IMR-90 (cell line): ENCODE data around the gene TMEM128. TPM values are rescaled to one million over a fixed set of nuclear protein-coding genes. Genes with fewer than 3 reads are reported as not detected.

ENCODE experiments used
- ATAC-seq: fragments of 200-7000 bp; cut with Tn5 transposase; 2 replicates; pipeline ENCODE4 v1.9.1; 2020; ENCODE audit warnings: low read depth, mild to moderate bottlenecking, moderate library complexity
- BruUV-seq: library from RNA; stranded (reverse); fragments of 400-500 nt; replicated peaks from 2 replicates; lab custom pipeline; 2021; lab: Mats Ljungman, UMichigan
- CTCF ChIA-PET: fragments of 300-600 bp; formaldehyde crosslinking; extraction: SDS; loops from one replicate; lab custom pipeline; 2021; ENCODE audit warnings: antibody characterized with exemption; lab: Yijun Ruan, JAX
- POLR2A ChIA-PET: fragments of 300-600 bp; sonication (Branson Sonifier 250); formaldehyde crosslinking; loops from one replicate; lab custom pipeline; 2022; ENCODE audit warnings: antibody characterized with exemption; ENCODE audit not compliant: unreplicated experiment; lab: Charles Lee
- DNase-seq: peaks from one replicate; pipeline ENCODE4 v3.0.0; 2013
- H2AFZ ChIP-seq: replicated peaks from 2 replicates; pipeline ENCODE3; 2013; ENCODE audit warnings: low read length, mild to moderate bottlenecking; ENCODE audit not compliant: poor library complexity
- H2AK5ac ChIP-seq: 2 replicates; pipeline ENCODE4 v1.6.1; 2013; ENCODE audit warnings: low read depth, low read length, inconsistent platforms
- H2AK9ac ChIP-seq: replicated peaks from 2 replicates; pipeline ENCODE3; 2013; ENCODE audit warnings: mild to moderate bottlenecking, low read depth, low read length, moderate library complexity; ENCODE audit not compliant: poor library complexity
- H2BK120ac ChIP-seq: 2 replicates; pipeline ENCODE4 v1.6.1; 2013; ENCODE audit warnings: low read depth, low read length, inconsistent platforms
- H2BK15ac ChIP-seq: 3 replicates; pipeline ENCODE4 v1.6.1; 2013; ENCODE audit warnings: low read depth, low read length, inconsistent platforms
- H2BK20ac ChIP-seq: 2 replicates; pipeline ENCODE4 v1.6.1; 2013; ENCODE audit warnings: low read depth, mild to moderate bottlenecking, inconsistent platforms, low read length, moderate library complexity
- H2BK5ac ChIP-seq: 2 replicates; pipeline ENCODE4 v1.6.1; 2013; ENCODE audit warnings: mild to moderate bottlenecking, low read depth, low read length, inconsistent platforms; ENCODE audit not compliant: poor library complexity, severe bottlenecking
- H3K14ac ChIP-seq: replicated peaks from 2 replicates; pipeline ENCODE4 v1.6.1; 2013; ENCODE audit warnings: low read depth, low read length, inconsistent platforms
- H3K18ac ChIP-seq: 2 replicates; pipeline ENCODE4 v1.6.1; 2013; ENCODE audit warnings: low read depth, low read length, control low read depth
- H3K23ac ChIP-seq: 2 replicates; pipeline ENCODE4 v1.6.1; 2013; ENCODE audit warnings: low read depth, low read length, inconsistent platforms
- H3K27ac ChIP-seq: 2 replicates; pipeline ENCODE4 v1.5.1; 2013; ENCODE audit warnings: mild to moderate bottlenecking, control low read depth, low read length; ENCODE audit not compliant: insufficient read depth
- H3K27me3 ChIP-seq: 2 replicates; pipeline ENCODE4 v1.6.1; 2013; ENCODE audit warnings: low read length; ENCODE audit not compliant: control insufficient read depth, insufficient read depth
- H3K36me3 ChIP-seq: 2 replicates; pipeline ENCODE4 v1.6.1; 2013; ENCODE audit warnings: low read length, mixed read lengths; ENCODE audit not compliant: control insufficient read depth, insufficient read depth
- H3K4ac ChIP-seq: 2 replicates; pipeline ENCODE4 v1.6.1; 2013; ENCODE audit warnings: low read depth, low read length, inconsistent platforms
- H3K4me1 ChIP-seq: 2 replicates; pipeline ENCODE4 v1.6.1; 2013; ENCODE audit warnings: low read length, mixed read lengths; ENCODE audit not compliant: control insufficient read depth, insufficient read depth
- H3K4me2 ChIP-seq: 2 replicates; pipeline ENCODE4 v1.6.1; 2013; ENCODE audit warnings: low read depth, mild to moderate bottlenecking, control low read depth, low read length, moderate library complexity
- H3K4me3 ChIP-seq: 2 replicates; pipeline ENCODE4 v1.5.1; 2013; ENCODE audit warnings: low read depth, mild to moderate bottlenecking, control low read depth, low read length, moderate library complexity; ENCODE audit not compliant: insufficient read depth
- H3K56ac ChIP-seq: 2 replicates; pipeline ENCODE4 v1.6.1; 2013; ENCODE audit warnings: low read length, inconsistent platforms; ENCODE audit not compliant: insufficient read depth; ENCODE audit errors: extremely low read depth
- H3K79me1 ChIP-seq, 2 experiments: 2 replicates each; pipeline ENCODE4 v1.6.1; 2013; ENCODE audit warnings: low read length in 2 of 2, inconsistent platforms in 1 of 2, low read depth in 1 of 2
- H3K9ac ChIP-seq: 2 replicates; pipeline ENCODE4 v1.6.1; 2013; ENCODE audit warnings: low read depth, low read length, control low read depth
- H3K9me1 ChIP-seq: 2 replicates; pipeline ENCODE4 v1.6.1; 2013; ENCODE audit warnings: low read length, inconsistent platforms; ENCODE audit not compliant: insufficient read depth
- H3K9me3 ChIP-seq: 2 replicates; pipeline ENCODE4 v1.6.1; 2013; ENCODE audit warnings: low read length; ENCODE audit not compliant: control insufficient read depth, insufficient read depth
- H4K20me1 ChIP-seq: 2 replicates; pipeline ENCODE4 v1.6.1; 2013; ENCODE audit warnings: low read length, inconsistent platforms; ENCODE audit not compliant: insufficient read depth
- H4K5ac ChIP-seq: 2 replicates; pipeline ENCODE4 v1.6.1; 2013; ENCODE audit warnings: mild to moderate bottlenecking, low read depth, low read length, control low read depth
- H4K8ac ChIP-seq, 2 experiments: 2 replicates each; pipeline ENCODE4 v1.6.1; 2013; ENCODE audit warnings: low read depth in 2 of 2, low read length in 2 of 2, control low read depth in 1 of 2, inconsistent platforms in 1 of 2
- H4K91ac ChIP-seq: 2 replicates; pipeline ENCODE4 v1.6.1; 2013; ENCODE audit warnings: low read depth, low read length, inconsistent platforms; ENCODE audit not compliant: insufficient read depth
- CEBPB ChIP-seq: IDR thresholded peaks from 2 replicates; pipeline ENCODE4 v1.6.1; 2012; ENCODE audit warnings: low read depth, low read length, improper control_type of control experiment
- FOS ChIP-seq: fragments of 150-350 bp; IDR thresholded peaks from 2 replicates; pipeline ENCODE4 v1.6.1; 2016; ENCODE audit warnings: low read depth, low read length
- MAZ ChIP-seq: IDR thresholded peaks from 2 replicates; pipeline ENCODE4 v1.6.1; 2012; ENCODE audit warnings: low read depth, mild to moderate bottlenecking, low read length, improper control_type of control experiment, moderate library complexity, borderline replicate concordance
- NFE2L2 ChIP-seq: fragments of 150-350 bp; IDR thresholded peaks from 2 replicates; pipeline ENCODE4 v1.6.1; 2016; ENCODE audit warnings: low read depth, mild to moderate bottlenecking, low read length
- POLR2A ChIP-seq: IDR thresholded peaks from 2 replicates; pipeline ENCODE4 v1.6.1; 2012; ENCODE audit warnings: mild to moderate bottlenecking, low read depth, low read length
- SMC3 ChIP-seq: fragments of 150-350 bp; IDR thresholded peaks from 2 replicates; pipeline ENCODE4 v1.6.1; 2016; ENCODE audit warnings: low read depth, mild to moderate bottlenecking, antibody characterized with exemption, low read length, moderate library complexity
- USF2 ChIP-seq: fragments of 150-350 bp; IDR thresholded peaks from 2 replicates; pipeline ENCODE4 v1.6.1; 2017; ENCODE audit warnings: mild to moderate bottlenecking, antibody characterized with exemption, low read length, low read depth
- WGBS, 2 experiments: methylation state at CpG; one replicate each; pipeline versions ENCODE4 v1.1.5 to v1.1.7; 2013; ENCODE audit warnings: missing lambda C conversion rate in 2 of 2; ENCODE audit not compliant: insufficient read length in 1 of 2; ENCODE audit errors: extremely low coverage in 2 of 2; 5-methylcytosine and 5-hydroxymethylcytosine counted together
- dilution Hi-C: fragments of 300-500 bp; cut with HindIII; formaldehyde crosslinking; loops from one replicate; pipeline ENCODE4 v1.14.3; 2018; ENCODE audit warnings: low sequenced_read_pairs; ENCODE audit not compliant: unreplicated experiment
- in situ Hi-C: fragments of 300-500 bp; cut with MboI; formaldehyde crosslinking; loops from 3 replicates; pipeline ENCODE4 v1.14.3; 2019; ENCODE audit warnings: low sequenced_read_pairs, inconsistent platforms, mixed read lengths
- intact Hi-C: fragments of 100-400 bp; cut with micrococcal nuclease; formaldehyde crosslinking; loops from 2 replicates; pipeline ENCODE4 v1.10.0; 2022
- polyA plus RNA-seq, 3 experiments: library from polyadenylated mRNA; depleted of rRNA; stranded (reverse); fragments of >200 nt; gene quantifications; 2 replicates each; pipeline ENCODE4 v1.2.3, GENCODE V29; 2012; ENCODE audit warnings: low replicate concordance in 1 of 3
- total RNA-seq: library from RNA; depleted of rRNA; stranded (reverse); fragments of >200 nt; gene quantifications from 2 replicates; pipeline ENCODE4 v1.2.3, GENCODE V29; 2012

The TMEM128 gene
- total and polyA plus RNA-seq, 2 of the 4 experiments (the other 2 are of a cell fraction) = 21.9 to 22.6 TPM

GRCh38 chr4:4289055-4289454 lies 41.0 kb upstream of the TMEM128 start:
- Histone ChIP-seq H2AFZ (no peak overlapping the region), H3K9me3 (no peaks in the 10 kb centered on the region), H3K18ac (no peak overlapping the region), H3K14ac (peak overlapping the region; percentile 1), H2AK9ac (peak overlapping the region; percentile 77), H2AK5ac (no peak overlapping the region), H2BK5ac (no peak overlapping the region), H4K8ac (no peak overlapping the region), H3K79me1 (peaks cover 54 to 79% of the 10 kb centered on the region in 2 experiments), H4K20me1 (peaks cover 15% of the 10 kb centered on the region; the same call in 1 of the 2 replicates), H3K4me3 (peak overlapping the region; percentile 89), H3K9ac (peak overlapping the region; percentile 80), H3K36me3 (peaks cover 6% of the 10 kb centered on the region; the same call in 1 of the 2 replicates), H3K4ac (peak overlapping the region; percentile 55; the same call in 1 of the 2 replicates), H3K4me1 (peaks cover 6% of the 10 kb centered on the region), H3K27me3 (no peaks in the 10 kb centered on the region), H2BK120ac (no peak overlapping the region), H2BK15ac (no peak overlapping the region), H3K56ac (peak overlapping the region; percentile 38; the same call in 1 of the 2 replicates), H3K4me2 (peak overlapping the region; percentile 93), H2BK20ac (no peak overlapping the region), H4K91ac (no peak overlapping the region), H4K5ac (no peak overlapping the region), H3K23ac (peak overlapping the region; percentile 65; the same call in 1 of the 2 replicates), H3K27ac (no peak overlapping the region), H3K9me1 (peaks cover 17% of the 10 kb centered on the region; the same call in 1 of the 2 replicates)
- no peak for TF ChIP-seq USF2
- TF ChIP-seq MAZ = no peak
- TF ChIP-seq FOS = no peak
- no peak for TF ChIP-seq NFE2L2
- TF ChIP-seq SMC3 = no peak
- no peak for TF ChIP-seq CEBPB
- TF ChIP-seq POLR2A = no peak
- in situ Hi-C loops = no loop called here
- ChIA-PET CTCF (no interaction called here), POLR2A (no interaction called here)
- dilution Hi-C loops = no loop called here
- BruUV-seq = no TSS peak
- no CpG with 5 or more reads among the region's 3 CpGs for WGBS, 2 experiments
- intact Hi-C loops = no loop called here
- ATAC-seq (no peak), DNase-seq (no peak)
